GM21423 (cell line): ENCODE measurements around the gene TBATA.
"Not testable (repeated sequence)": the region's sequence is repeated elsewhere in the genome, so short reads cannot be mapped to it uniquely, and the experiment has no call there.

Source experiments
- ATAC-seq: cut with Tn5 transposase; IDR thresholded peaks from one replicate; pipeline ENCODE4 v1.9.1; 2021; ENCODE audit warnings: mild to moderate bottlenecking, moderate library complexity; ENCODE audit not compliant: unreplicated experiment

The TBATA gene

GRCh38 chr10:70779511-70780369, 5.4 kb downstream of the TBATA start:
- ATAC-seq = no peak

- no peak for ATAC-seq
Observed at GRCh38 chr10:70779088-70779487, 6.1 kb downstream of the TBATA start.

- no peak for ATAC-seq
Observed at GRCh38 chr10:70778267-70778924, 6.8 kb downstream of the TBATA start.

DNA sequence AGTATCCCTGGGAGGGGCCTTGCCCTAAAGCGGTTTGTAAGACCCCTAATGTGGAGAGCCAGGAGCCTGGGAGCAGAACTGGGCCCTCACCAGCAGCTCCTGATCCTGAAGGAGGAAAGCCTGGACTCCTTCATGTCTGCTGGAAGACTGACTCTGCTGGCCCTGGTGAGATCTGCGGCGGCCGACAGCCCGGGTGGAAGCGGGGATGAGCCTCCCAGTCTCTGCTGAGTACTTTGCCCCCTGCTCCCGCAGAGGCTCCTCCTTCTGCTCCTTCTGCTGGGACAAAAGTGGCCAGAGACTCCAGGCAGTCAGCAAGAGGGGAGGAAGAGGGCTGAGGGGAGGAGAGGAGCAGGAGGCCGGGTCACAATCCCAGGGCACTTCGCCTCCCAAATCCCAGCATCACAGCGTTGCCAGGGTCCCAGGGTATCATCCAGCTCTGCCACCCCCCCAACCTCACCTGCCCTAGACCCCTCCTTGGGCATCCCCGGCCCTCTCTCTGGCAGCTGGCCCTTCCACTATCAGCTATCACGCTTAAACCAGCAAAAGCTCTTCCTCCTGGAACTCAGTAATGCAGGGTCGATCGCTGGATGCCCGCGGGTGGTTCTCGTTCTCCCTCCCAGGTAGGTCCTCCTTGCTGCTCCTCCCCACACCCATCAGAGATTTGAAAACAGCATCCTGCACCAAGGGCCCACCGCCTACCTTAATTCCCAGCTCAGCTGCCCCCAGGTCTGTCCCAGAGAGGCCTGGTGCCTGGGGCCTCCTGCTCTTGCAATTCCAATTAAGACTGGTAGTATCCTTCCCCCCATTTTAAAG, 7.9 kb downstream of the TBATA start:
- ATAC-seq = no peak

DNA sequence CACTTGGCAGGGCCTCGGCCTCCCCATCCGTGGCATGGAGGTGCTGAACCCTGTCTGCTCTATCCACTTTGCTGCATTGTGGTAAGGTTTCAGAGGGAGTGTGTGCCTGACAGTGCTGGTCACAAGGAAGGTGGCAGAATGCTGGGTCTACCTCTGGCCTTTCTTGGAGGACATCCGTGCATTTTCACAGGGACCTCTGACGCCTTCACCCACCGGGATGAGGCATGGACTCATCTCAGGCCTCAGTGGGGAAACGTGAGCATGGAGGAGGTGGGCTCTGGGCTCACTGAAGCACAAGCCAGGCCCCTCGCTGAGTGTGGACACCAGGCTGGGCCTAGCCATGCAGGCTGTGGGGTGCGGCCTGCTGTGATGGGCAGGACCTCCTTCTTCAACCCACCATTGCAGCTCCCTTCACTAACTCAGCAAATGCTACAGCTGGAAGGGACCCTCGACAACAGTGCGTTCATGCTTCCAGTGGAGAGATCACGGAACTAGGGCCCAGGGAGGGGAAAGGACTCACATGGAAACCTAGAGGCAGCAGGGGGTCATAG, 8.6 kb downstream of the TBATA start:
- no peak for ATAC-seq

DNA sequence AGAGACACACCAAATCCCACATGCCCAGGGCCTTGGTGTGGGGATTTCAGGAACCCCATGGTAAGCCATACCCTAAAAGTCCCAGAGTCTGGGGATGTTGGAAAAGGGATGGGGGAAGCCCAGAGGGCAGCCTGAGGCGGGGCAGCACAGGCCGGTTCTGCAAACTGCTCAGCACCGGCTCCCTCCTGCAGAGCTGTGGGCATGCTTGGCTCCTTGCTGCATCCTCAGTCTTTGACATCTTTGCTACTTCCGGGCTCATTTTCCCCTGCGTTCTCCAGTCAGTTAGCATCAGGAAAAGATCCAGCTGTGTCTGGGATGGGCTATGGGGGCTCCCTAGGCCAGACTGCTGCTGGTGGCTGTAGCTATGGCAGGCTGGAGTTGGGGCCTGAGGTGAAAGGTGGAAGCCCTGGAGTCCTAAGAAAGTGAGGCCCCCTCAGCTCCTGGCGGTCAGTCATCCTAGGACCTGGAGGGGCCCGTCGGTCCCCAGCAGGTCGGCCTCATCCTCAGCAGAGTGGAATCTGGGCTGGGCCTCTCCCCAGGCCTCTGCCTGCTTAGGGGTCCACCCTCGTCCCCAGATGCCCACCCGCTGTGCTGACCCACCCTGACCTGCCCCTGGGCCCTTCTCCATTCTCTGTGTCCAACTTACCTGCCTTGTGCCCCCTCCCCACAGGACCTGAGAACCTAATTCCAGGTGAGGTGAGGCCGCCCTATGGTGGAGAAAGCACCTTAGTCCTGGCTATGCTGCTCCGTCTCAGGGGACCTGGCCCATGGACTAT, 9.3 kb downstream of the TBATA start:
- no peak for ATAC-seq

DNA sequence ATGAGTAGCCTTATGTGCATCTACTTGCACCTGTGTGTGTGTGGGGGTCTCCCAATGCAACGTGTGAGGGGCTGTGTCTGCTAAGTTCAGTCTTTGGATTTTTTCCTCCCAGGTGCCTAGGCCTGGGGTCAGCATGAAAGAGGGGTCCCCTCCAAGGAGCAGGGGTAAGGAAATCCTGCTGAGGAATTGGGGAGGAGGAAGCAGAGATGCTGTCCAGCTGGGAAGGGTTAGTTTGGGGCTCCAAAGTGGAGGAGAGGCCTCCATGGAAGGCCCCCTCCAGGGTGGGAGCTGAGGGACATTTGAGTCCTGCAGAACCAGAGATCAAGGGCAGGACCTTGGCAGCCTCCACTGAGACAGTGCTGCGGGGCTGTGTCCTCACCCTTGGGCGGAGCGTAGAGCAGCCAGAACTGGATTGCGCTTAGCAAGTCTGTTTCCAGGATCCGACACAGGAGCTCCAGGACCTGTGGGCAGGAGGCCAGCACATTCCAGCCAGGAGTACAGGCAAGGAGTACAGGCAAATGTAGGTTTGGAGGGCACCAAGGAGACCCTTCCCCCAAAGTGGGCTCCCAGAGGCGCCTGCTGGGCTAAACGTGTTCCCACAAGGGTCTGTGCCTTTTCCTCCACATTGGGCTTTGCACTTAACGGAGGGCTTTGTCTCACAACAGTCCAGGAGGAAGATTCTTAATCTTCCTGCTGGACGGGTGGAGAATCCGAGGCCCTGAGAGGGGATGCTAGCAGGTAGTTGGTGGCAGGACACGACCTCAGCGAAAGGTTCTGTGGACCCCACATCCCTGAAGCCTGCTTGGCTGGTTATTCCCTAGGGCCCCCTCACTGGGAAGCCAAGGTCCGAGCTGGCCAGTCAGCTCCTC, 10.1 kb downstream of the TBATA start:
- no peak for ATAC-seq

GRCh38 chr10:70773965-70774809, 11.0 kb downstream of the TBATA start:
- ATAC-seq = no peak

DNA sequence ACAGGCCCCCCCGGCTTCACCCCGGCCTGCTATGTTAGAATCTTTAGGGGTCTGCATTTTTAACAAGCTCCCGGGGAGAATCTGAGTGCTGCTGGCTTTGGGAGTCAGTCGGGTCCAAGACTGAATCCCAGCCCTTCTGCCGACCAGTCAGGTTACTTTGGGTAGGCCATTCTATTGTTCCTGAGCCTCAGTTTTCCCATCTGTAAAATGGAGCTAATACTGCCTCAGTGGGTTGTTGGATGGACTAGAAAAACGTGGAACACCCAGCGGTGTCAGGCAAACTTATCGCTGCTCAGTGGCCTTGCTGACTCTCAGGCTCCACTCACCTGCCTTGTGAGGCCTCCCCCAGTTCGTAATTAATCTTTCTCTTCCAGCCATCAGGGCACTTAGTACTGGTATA, 11.7 kb downstream of the TBATA start:
- no peak for ATAC-seq

- ATAC-seq = no peak
Observed at GRCh38 chr10:70772627-70773026, 12.6 kb downstream of the TBATA start.

DNA sequence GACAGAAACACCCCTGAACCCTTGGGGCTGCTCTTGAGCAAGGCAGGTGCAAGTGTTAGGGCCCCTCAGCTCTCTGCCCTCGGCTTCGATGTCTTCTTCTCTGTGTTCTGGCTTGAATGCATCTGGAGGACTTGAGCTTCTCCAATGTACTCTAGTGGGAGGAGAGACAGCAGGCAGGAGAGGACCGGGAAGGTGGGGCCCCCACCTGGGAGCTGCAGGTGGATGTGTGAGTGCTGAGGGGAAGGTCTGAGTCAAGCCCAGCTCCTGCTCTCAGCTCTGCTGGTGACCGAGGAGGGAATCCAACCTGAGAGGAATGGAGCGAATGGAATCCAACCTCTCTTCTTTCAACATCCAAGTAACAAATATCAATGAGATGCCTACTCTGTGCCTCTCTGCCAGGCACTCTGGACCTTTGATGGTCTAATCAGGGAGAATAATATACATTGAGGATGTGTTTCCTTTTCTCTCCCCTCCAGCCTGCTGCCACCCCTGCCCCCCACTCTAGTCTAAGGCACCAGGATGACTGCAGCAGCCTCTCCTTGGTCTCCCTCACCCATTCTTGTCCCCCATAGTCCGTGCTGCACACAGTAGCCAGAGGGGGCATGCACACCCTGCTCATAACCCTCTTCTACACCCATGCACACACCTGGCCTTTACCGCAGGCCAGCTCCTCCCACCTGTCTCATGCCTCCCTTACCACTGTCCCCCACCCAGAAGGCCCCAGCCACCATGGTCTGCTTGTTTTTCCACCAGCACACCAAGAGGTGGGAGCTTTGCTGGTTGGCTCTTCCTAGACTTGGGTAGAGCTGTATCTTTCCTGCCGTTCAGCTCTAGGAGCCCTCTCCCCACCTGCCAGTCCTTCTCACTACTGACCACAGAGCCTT, 13.6 kb downstream of the TBATA start:
- ATAC-seq = no peak

- not testable (repeated sequence) for ATAC-seq
Observed at GRCh38 chr10:70770516-70770915, 14.7 kb downstream of the TBATA start.

DNA sequence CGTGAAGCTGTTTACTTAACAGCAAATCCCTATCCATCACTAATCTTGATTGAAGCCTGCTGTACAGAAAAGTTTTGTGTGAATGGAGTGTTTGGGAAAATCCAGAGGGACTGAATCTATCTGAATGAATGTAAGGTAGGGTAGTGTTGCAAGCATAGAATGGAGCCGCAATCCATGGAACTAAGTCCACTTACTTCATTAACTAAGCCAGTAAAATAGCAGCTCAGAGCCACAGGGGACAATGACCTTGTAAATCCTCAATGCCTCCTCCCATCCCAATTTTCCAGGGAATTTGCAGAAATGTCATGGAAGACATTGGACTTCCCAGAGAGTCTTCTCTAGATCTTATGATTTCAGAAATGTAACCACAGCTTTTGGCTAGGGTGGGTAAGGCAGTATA, 15.2 kb downstream of the TBATA start:
- no peak for ATAC-seq

GRCh38 chr10:70769121-70769520, 16.1 kb downstream of the TBATA start:
- no peak for ATAC-seq

- ATAC-seq = not testable (repeated sequence)
Observed at GRCh38 chr10:70768026-70768685, 17.0 kb downstream of the TBATA start.

DNA sequence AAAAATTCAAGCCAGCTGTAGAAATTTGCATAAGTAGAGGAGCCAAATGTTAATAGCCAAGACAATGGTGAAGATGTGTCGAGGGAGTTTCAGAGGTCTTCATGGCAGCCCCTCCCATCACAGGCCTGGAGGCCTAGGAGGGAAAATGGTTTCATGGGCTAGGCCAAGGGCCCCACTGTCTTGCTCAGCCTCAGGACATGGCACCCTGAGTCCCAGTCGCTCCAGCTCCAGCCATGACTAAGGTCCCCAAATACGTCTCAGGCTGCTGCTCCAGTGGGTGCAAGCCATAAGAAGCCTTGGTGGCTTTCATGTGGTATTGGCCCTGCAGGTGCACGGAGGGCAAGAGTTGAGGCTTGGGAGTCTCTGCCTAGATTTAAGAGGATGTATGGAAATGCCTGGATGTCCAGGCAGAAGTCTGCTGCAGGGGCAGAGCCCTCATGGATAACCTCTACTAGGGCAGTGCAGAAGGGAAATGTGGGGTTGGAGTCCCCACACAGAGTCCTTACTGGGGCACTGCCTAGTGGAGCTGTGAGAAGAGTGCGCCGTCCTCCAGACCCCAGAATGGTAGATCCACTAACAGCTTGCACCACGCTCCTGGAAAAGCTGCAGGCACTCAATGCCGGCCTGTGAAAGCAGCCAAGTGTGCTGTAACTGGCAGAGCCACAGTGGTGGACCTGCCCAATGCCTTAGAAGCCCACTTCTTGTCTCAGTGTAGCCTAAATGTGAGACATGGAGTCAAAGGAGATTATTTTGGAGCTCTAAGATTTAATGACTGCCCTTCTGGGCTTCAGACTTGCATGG, 19.2 kb downstream of the TBATA start:
- no peak for ATAC-seq
